ENCODE data around the gene DLGAP5.

Gene DLGAP5

DNA sequence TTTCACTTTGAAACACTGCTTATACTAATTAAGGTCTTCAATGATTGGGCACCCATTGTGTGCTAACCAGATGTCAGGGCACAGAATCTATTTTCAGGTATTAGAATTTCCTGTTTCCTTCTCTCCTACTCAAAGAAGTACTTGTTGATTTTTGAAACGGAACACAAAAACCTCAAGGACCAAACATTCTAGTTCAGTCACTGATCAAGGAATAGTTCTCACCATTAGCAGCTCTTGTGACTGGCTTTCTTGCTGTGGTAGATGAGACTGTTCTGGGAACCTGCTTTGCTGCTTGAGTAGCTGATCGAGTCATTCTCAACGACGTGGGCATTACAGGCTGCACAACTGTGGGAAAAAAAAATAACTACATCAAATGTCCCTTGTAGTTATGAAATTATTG is 11.0 kb downstream of the DLGAP5 start:
- DNase-seq (ENCODE audit: low read depth): no peak

- no peak for DNase-seq (ENCODE audit: low read depth)
These were observed 11.4 kb downstream of the DLGAP5 start for GRCh38 chr14:55180006-55180405.

GRCh38 chr14:55170526-55170925 is 20.9 kb downstream of the DLGAP5 start:
- no peak for DNase-seq (ENCODE audit: low read depth)

DNA sequence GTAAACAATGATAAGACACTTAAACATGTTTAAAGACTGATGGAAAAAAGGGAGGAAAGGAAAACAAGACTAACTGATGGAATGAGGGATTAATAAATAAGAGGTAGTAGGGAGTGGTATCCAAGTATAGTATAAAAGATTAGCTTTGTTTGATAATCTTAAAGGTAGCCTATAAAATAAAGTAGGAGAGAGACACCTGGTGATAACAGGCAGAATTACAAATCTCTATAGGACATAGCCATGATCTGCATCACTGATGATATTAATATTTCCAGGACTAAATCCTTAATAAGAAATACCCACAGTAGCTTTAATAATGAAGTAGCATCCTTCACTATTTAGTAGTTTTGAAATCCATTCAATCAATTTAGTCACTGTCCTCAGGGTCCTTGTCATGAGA is 30.4 kb downstream of the DLGAP5 start:
- DNase-seq (ENCODE audit: low read depth): no peak

DNA sequence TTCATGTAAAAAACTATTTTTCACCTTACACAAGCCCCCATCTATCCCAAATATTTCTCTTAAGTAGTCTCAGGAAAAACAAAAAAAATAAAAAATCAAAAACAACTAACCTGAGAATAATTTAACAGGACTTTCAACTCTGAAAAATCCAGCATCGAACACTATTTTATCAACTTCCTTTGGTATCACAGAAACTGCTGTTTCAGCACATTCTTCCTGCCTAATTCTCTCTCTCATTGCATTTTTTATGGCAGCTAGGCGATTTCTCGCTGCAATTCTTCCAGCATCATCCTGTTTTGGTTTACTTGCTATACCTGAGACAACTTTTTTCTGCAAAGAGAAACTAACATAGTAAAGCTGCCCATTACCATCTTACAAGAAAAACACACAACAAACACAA is 33.0 kb downstream of the DLGAP5 start:
- DNase-seq (ENCODE audit: low read depth): no peak

DNA sequence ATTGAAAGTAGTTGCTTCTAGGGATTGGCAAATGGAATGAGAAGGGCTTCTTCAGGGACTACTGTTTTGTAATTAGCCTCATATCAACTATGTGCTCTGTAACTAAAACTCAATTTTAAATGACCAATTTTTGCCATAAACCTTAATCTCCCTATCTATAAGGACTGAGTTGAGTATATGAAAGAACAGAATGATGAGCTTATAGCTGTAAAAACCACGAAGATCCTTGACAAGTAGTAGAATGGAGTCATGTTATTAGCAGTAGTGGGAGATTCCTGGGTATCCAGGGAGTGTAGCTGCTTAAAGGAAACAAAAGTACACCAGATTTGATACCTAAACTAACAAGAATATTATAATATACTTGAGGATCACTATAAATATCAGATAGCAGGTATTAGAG is 34.3 kb downstream of the DLGAP5 start:
- no peak for DNase-seq (ENCODE audit: low read depth)

- DNase-seq (ENCODE audit: low read depth): no peak
These were observed 37.4 kb downstream of the DLGAP5 start for GRCh38 chr14:55153951-55154350.

- DNase-seq (ENCODE audit: low read depth): no peak
These were observed 39.2 kb downstream of the DLGAP5 start for GRCh38 chr14:55152052-55152753.

- DNase-seq (ENCODE audit: low read depth): no peak
These were observed 39.8 kb downstream of the DLGAP5 start for GRCh38 chr14:55151601-55152000.

DNA sequence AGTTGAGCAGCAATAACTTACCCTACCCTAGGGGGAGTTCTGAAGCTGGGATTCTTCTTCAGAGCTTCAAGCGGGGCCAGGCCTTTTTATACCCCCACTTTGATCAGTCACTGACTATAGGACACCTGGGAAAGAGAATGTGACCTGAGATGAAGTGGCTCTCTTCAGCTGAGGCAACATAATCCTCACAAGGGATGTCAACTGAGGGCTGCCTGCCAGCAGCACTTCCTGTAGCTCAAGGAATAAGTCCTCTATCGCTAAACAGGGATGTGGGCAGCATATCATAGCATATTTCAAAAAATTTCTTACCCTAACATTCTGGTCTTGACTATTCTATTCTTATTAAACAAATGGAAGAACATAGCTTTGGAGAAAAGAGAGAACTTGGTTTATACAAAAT is 45.0 kb downstream of the DLGAP5 start:
- DNase-seq (ENCODE audit: low read depth): no peak

DNA sequence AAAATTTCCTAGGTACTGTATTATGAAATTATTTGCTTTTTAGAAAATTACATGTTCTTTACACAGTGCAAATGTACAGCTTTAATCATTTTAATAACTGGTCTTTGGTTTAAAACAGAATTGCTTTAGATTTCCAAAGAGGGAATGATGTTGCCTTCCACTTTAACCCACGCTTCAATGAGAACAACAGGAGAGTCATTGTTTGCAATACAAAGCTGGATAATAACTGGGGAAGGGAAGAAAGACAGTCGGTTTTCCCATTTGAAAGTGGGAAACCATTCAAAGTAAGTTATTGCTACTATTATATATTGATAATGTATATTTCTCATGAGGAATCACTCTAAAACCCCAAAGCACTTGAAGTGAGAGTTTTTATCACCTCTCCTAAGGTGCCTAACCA is 48.9 kb downstream of the DLGAP5 start:
- DNase-seq (ENCODE audit: low read depth): no peak

- no peak for DNase-seq (ENCODE audit: low read depth)
These were observed 49.6 kb downstream of the DLGAP5 start for GRCh38 chr14:55141825-55142224.

GRCh38 chr14:55139696-55140509 is 51.5 kb downstream of the DLGAP5 start:
- no peak for DNase-seq (ENCODE audit: low read depth)

DNA sequence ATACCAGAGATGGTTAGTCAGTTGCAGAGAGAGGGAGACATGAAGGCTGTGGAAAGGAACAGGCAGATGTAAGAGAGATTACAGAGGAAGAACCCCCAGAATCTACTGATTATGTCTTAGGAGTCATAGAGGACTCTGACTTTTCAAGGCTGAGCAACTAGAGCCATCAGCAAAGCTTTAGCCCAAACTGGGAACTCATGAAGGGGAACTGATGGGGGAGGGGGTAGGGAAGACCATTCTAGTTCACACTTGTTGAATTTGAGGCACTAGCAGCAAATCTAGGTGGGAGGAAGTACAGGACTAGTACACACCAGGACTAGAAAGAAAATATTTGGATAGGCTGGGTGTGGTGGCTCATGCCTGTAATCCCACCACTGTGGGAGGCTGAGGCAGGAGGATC is 52.2 kb downstream of the DLGAP5 start:
- no peak for DNase-seq (ENCODE audit: low read depth)

DNA sequence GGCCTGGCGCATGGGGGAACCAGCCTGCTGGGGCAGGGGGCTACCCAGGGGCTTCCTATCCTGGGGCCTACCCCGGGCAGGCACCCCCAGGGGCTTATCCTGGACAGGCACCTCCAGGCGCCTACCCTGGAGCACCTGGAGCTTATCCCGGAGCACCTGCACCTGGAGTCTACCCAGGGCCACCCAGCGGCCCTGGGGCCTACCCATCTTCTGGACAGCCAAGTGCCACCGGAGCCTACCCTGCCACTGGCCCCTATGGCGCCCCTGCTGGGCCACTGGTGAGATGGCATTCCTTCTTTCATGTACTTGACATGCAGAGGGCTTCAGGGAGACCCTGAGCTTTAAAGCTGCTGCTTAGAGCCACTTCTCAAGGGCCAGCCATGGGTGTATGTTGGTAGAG is 53.3 kb downstream of the DLGAP5 start:
- no peak for DNase-seq (ENCODE audit: low read depth)

DNA sequence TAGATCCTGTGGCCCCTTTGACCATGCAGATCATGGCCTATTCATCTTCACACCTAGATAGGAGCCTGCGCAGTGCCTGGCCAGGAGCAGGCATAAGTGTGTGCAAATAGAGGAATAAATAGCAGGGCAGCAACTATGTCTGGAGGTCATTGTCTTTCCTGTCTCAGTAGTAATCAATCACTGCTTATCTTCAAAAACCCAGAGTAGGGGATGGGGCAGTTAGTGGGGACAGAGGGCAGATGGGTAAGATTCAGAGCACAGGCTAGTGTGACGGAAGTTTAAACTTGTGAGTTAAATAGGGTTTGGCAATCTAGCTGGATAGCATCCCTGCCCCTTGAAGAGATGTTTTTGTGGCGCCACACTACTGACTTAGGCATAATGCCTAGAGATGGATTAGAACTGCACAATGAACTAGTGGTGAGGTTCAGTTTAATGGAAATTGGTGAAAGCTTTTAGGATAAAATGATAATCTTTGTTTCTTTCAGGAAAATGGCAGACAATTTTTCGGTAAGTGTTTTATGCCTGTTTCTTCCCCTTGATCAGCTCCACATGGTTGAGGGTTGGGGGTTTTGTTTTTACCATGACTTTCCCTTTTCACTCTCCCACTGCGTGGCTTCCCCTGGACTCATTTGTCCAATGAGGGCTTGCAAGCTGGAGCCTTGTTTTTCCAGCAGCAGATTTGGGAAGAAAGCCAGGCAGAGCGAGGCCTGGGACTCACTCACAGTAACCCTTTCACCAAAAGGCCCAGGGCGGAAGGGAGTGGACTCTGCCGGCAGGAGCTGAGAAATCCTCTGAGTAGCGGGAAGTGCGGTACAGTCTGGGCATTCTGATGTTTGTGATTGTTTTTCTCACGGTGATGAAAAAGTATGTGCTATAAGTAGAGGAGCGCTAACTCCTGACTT is 54.2 kb downstream of the DLGAP5 start:
- no peak for DNase-seq (ENCODE audit: low read depth)

GRCh38 chr14:55136241-55136640 is 55.1 kb downstream of the DLGAP5 start:
- DNase-seq (ENCODE audit: low read depth): no peak

DNA sequence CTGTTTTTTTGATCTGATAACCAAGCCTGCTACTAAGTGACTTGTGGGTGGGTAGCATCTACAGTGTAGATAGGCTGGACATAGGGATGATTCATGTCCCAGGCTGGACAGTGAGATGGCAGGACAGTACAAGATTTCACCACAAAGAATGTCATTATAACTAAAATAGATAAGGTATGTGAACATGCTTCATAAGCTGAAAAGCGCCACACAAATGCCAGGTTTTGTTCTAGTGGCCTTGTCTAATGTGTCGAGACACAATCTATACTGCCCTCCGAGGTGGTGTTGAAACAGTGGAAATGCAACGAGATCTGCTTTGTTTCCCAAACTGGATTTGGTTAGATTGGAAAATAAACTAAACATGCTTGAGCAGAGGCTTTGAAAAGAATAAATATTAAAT is 58.0 kb downstream of the DLGAP5 start:
- no peak for DNase-seq (ENCODE audit: low read depth)

GRCh38 chr14:55131370-55132137 is 59.8 kb downstream of the DLGAP5 start:
- DNase-seq (ENCODE audit: low read depth): no peak

DNA sequence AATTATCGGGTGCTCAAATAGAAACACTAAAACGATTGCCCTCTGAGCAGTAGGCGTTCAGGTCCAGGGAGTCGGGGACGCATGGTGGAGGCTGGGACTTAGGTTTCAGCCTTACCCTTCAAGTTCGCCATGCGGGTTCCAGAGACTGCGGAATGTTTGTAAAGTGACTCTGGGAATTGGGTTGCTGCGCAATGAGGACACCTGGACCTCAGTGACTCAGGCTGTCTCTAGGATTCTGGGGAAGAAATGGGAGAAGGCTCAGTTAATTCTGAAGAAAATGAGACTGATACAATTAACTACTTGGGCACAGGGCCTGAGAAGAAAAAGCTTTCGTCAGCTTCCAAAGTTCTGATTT is 61.2 kb downstream of the DLGAP5 start:
- no peak for DNase-seq (ENCODE audit: low read depth)

GRCh38 chr14:55129428-55130195 is 61.8 kb downstream of the DLGAP5 start:
- no peak for DNase-seq (ENCODE audit: low read depth)

Data from GM04503 (cell line).